ENCODE results near the gene NBPF26.
"Not testable (repeated sequence)": the region's sequence is repeated elsewhere in the genome, so short reads cannot be mapped to it uniquely, and the experiment has no call there.

The NBPF26 gene

DNA sequence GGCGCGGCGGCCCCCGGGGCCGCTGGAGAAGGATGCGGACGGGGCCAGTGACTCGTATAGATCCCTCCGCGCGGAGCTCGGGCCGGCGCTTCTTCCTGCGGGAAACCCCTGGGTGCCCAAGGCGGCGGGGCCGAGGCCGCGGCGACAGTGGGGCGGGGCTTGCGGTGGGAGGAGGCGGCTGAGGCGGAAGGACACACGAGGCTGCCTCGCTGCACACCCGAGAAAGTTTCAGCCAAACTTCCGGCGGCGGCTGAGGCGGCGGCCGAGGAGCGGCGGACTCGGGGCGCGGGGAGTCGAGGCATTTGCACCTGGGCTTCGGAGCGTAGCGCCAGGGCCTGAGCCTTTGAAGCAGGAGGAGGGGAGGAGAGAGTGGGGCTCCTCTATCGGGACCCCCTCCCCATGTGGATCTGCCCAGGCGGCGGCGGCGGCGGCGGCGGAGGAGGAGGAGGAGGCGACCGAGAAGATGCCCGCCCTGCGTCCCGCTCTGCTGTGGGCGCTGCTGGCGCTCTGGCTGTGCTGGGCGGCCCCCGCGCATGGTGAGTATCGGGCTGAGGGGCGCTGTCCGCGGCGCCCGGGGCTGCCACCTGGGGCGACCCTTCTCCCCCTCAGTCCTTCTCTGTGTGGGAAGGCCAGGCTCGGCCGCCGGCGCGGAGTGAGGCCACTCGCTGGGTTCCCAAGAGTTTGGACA is at the start of gene NBPF26:
Gene NBPF26, plus strand, starts transcription at position 231 of the 688 bp plus-strand sequence.
- H3K27ac Mint-ChIP-seq, H3K4me1 Mint-ChIP-seq, H3K36me3 Mint-ChIP-seq, H3K9me3 Mint-ChIP-seq: not testable (repeated sequence)
- H3K4me3 Mint-ChIP-seq: peak within 1 kb of the TSS; percentile 50
- DNase-seq (ENCODE audit: low spot score in 2 of 2) (peak; percentile 24 to 85), ATAC-seq (peak; percentile 81)

DNA sequence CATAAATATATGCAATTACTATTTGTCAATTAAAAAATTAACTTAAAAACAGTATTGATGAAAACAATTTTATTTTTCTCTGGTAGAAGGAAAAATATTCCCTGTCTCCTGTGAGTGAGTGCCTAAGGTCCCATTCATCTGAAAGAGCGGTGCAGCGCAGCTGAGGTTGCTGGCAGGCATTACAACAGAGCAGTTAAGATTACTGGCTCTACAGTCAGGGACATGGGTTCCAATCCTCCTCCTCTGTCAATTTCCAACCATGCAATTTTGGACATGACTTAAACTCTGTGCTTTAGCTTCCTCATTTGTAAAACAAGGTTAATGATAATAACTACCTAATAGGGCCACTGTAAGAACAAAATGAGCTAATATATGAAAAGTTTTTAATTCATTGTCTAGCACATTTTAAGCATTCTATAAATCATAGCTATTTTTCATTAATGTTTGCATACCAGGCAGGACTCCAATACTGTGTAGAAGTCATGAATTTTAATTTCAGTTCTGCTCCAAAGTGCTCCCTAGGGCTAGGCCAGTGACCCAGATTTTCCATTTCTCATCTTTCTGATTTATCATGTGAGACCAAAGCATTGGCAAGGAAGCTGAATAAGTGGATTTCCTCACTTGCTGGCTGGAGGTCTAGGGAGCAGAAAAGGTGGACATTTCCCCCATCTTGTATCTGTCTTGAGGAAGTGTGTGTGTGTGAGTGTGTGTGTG is 43.5 kb upstream of the NBPF26 start:
- DNase-seq (ENCODE audit: low spot score in 2 of 2); H3K4me3 Mint-ChIP-seq; H3K4me1 Mint-ChIP-seq; H3K9me3 Mint-ChIP-seq; H3K36me3 Mint-ChIP-seq; H3K27ac Mint-ChIP-seq; ATAC-seq: not testable (repeated sequence)

DNA sequence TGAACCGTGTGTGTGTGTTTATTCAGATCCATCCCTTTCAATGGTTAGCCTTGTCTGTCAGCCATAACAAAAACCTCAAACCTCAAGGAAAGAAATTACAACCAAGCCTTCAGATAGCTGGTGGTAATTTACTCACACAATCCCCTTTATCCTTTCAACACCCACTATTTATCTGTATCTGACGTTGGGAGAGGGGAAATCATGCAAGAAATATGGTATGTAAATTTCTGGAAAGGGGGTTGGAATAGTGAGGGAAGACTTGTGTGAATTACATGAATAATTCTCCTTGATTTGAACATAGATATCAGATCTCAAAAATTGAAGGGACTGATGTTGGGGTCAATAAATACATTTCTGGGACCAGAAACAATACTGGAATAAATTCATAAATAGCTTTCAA is 42.8 kb upstream of the NBPF26 start:
- H3K27ac Mint-ChIP-seq; DNase-seq (ENCODE audit: low spot score in 2 of 2); H3K36me3 Mint-ChIP-seq; H3K9me3 Mint-ChIP-seq; ATAC-seq; H3K4me3 Mint-ChIP-seq; H3K4me1 Mint-ChIP-seq: not testable (repeated sequence)

GRCh38 chr1:120684397-120684796 is 39.3 kb upstream of the NBPF26 start:
- H3K9me3 Mint-ChIP-seq; H3K4me1 Mint-ChIP-seq; H3K36me3 Mint-ChIP-seq; H3K4me3 Mint-ChIP-seq; DNase-seq (ENCODE audit: low spot score in 2 of 2); H3K27ac Mint-ChIP-seq: not testable (repeated sequence)
- ATAC-seq: peak; percentile 72

DNA sequence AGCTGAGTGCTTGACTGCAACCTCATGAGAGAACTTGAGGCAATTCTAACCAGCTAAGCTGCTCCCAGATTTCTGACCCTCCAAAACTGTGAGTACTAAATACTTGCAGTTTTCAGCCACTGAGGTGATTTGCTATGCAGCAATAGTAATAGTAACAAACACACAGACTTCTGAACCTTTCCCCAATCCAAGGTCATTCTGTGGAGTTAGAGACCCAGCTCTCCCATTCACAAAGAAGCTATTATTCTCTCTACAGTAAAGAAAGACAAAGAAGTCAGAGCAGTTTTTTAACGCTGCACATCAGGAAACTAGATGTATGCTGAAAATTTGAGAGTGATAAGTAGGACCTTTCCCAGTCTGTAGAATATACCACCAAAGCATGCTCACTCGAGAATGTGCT is 38.1 kb upstream of the NBPF26 start:
- H3K4me3 Mint-ChIP-seq; DNase-seq (ENCODE audit: low spot score in 2 of 2); H3K27ac Mint-ChIP-seq; ATAC-seq; H3K9me3 Mint-ChIP-seq; H3K36me3 Mint-ChIP-seq; H3K4me1 Mint-ChIP-seq: not testable (repeated sequence)

DNA sequence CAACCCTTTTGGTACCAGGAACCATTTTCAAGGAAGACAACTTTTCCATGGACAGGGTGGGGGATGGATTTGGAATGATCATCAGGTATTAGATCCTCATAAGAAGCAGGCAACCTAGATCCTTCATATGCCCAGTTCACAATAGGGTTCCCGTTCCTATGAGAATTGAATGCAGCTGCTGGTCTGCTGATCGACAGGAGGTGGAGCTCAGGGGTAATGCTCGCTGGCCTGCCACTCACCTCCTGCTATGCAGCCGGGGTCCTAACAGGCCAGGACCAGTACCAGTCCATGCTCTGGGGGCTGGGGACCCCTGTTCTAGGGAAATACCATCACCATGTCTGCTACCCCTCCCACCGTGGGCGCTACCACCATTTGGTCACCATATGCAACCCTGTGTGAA is 36.5 kb upstream of the NBPF26 start:
- H3K36me3 Mint-ChIP-seq; ATAC-seq; H3K27ac Mint-ChIP-seq; H3K4me3 Mint-ChIP-seq; H3K4me1 Mint-ChIP-seq; DNase-seq (ENCODE audit: low spot score in 2 of 2); H3K9me3 Mint-ChIP-seq: not testable (repeated sequence)

GRCh38 chr1:120700807-120701562 is 22.8 kb upstream of the NBPF26 start:
- not testable (repeated sequence) for H3K9me3 Mint-ChIP-seq, H3K36me3 Mint-ChIP-seq, H3K4me1 Mint-ChIP-seq, ATAC-seq, H3K27ac Mint-ChIP-seq
- H3K4me3 Mint-ChIP-seq: peak overlapping the region; percentile 38
- DNase-seq (ENCODE audit: low spot score in 2 of 2): peak in 1 of 2 donors; percentile 48

DNA sequence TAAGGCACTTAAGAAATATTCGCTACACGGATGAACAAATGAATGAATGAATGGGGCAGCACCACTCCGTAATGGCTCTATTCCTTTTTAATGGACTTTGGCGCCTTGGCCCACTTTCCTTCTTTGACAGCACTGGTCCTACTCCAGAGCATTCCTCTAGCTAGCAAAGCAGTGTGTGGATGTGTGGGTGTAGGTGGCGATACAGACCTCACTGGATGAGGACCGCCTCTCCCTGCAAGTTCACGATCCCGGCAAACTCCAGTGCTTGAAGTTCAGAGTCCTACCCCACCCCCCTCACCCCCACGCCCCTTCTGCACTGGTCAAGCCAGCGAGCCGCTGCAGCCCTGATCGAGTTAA is 409 bp upstream of the NBPF26 start:
- H3K4me1 Mint-ChIP-seq, H3K4me3 Mint-ChIP-seq, H3K27ac Mint-ChIP-seq, H3K36me3 Mint-ChIP-seq, H3K9me3 Mint-ChIP-seq, ATAC-seq: not testable (repeated sequence)
- peak in 1 of 2 donors; percentile 48 for DNase-seq (ENCODE audit: low spot score in 2 of 2)

- peak in 1 of 2 donors; percentile 51 for DNase-seq (ENCODE audit: low spot score in 2 of 2)
- not testable (repeated sequence) for ATAC-seq, H3K9me3 Mint-ChIP-seq, H3K4me1 Mint-ChIP-seq, H3K36me3 Mint-ChIP-seq, H3K27ac Mint-ChIP-seq
- peak overlapping the region; percentile 50 for H3K4me3 Mint-ChIP-seq
Measured at GRCh38 chr1:120724507-120724906, 762 bp downstream of the NBPF26 start.

GRCh38 chr1:120728811-120729210 is 5.1 kb downstream of the NBPF26 start:
- H3K27ac Mint-ChIP-seq; ATAC-seq; H3K4me3 Mint-ChIP-seq; DNase-seq (ENCODE audit: low spot score in 2 of 2); H3K36me3 Mint-ChIP-seq; H3K9me3 Mint-ChIP-seq; H3K4me1 Mint-ChIP-seq: not testable (repeated sequence)

GRCh38 chr1:120769090-120769489 is 45.3 kb downstream of the NBPF26 start:
- not testable (repeated sequence) for H3K4me3 Mint-ChIP-seq; H3K36me3 Mint-ChIP-seq; ATAC-seq; H3K27ac Mint-ChIP-seq; H3K9me3 Mint-ChIP-seq; H3K4me1 Mint-ChIP-seq; DNase-seq (ENCODE audit: low spot score in 2 of 2)

DNA sequence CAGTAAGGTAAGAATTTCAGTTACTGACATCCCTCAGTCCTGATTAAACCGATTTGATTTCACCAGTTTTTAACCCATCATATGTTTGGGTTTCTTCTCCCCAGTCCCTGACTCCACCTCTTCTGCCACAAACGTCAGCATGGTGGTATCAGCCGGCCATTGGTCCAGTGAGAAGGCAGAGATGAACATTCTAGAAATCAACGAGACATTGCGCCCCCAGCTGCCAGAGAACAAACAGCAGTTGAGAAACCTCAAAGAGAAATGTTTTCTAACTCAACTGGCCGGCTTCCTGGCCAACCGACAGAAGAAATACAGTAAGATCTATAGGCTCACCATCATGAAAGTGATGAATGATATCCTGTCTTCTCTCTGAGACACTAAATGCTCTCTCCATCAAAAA is 81.7 kb downstream of the NBPF26 start:
- H3K4me1 Mint-ChIP-seq; H3K9me3 Mint-ChIP-seq; H3K27ac Mint-ChIP-seq; H3K4me3 Mint-ChIP-seq; H3K36me3 Mint-ChIP-seq; DNase-seq (ENCODE audit: low spot score in 2 of 2); ATAC-seq: not testable (repeated sequence)

GRCh38 chr1:120811822-120812221 is 88.1 kb downstream of the NBPF26 start:
- not testable (repeated sequence) for ATAC-seq, H3K4me3 Mint-ChIP-seq, H3K9me3 Mint-ChIP-seq, H3K36me3 Mint-ChIP-seq, H3K4me1 Mint-ChIP-seq, H3K27ac Mint-ChIP-seq
- DNase-seq (ENCODE audit: low spot score in 2 of 2): peak in 1 of 2 donors; percentile 73

DNA sequence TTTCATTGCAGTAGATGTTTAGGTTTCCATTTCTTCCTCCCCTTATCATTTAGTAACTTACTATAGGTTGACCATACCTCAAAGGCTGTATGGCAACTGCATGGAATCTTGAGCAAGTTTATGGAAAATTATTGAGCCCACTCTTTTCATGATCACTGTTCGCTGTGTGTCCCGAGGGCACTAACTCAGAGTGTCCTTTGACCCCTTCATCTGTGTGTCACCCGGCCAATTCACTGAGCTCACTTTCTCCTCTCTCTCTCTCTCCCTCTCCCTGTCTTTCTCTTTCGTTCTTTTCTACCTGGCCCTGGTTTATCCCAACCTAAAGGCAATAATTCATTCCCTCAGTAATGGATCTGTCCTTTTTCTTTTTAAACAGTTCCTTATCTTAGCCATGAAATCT is 101.3 kb downstream of the NBPF26 start:
- ATAC-seq; H3K27ac Mint-ChIP-seq; H3K9me3 Mint-ChIP-seq; H3K4me1 Mint-ChIP-seq; H3K36me3 Mint-ChIP-seq; H3K4me3 Mint-ChIP-seq; DNase-seq (ENCODE audit: low spot score in 2 of 2): not testable (repeated sequence)

GRCh38 chr1:120826623-120827022 is 102.9 kb downstream of the NBPF26 start:
- H3K9me3 Mint-ChIP-seq; H3K4me1 Mint-ChIP-seq; DNase-seq (ENCODE audit: low spot score in 2 of 2); H3K36me3 Mint-ChIP-seq; H3K4me3 Mint-ChIP-seq; H3K27ac Mint-ChIP-seq; ATAC-seq: not testable (repeated sequence)
